ENCODE data around the gene UCK2.

DNA sequence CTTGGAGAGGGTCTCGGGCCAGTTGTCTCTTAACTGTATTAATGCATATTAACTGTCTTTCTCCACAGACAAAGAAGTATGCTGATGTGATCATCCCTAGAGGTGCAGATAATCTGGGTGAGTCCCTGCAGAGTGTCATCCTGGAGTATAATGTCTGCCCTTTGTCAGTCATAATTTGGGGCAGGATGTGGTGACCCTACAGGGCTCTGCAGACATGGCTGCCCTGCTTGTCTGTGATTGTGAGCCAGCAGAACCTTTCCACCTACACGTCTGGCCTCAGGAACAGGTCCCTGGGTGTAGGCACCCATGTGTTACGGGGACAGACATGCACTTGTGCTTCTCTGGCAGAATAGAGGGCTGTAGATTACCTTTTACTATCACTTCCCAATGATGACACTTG is 78.4 kb downstream of the UCK2 start:
- TF ChIP-seq, protein P1, sequence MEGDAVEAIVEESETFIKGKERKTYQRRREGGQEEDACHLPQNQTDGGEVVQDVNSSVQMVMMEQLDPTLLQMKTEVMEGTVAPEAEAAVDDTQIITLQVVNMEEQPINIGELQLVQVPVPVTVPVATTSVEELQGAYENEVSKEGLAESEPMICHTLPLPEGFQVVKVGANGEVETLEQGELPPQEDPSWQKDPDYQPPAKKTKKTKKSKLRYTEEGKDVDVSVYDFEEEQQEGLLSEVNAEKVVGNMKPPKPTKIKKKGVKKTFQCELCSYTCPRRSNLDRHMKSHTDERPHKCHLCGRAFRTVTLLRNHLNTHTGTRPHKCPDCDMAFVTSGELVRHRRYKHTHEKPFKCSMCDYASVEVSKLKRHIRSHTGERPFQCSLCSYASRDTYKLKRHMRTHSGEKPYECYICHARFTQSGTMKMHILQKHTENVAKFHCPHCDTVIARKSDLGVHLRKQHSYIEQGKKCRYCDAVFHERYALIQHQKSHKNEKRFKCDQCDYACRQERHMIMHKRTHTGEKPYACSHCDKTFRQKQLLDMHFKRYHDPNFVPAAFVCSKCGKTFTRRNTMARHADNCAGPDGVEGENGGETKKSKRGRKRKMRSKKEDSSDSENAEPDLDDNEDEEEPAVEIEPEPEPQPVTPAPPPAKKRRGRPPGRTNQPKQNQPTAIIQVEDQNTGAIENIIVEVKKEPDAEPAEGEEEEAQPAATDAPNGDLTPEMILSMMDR (IDR thresholded peaks at IDR 0.05) = no peak
- no peak for TF ChIP-seq POLR2A (IDR thresholded peaks at IDR 0.05)

All from heart left ventricle (tissue), 13 donors.